AG09309 (cell line): ENCODE results near the gene CCDC38.
A peak's percentile ranks its signal among the peaks of the same experiment; 100 is the strongest.
"Not testable (repeated sequence)": the region's sequence is repeated elsewhere in the genome, so short reads cannot be mapped to it uniquely, and the experiment has no call there.

Source experiments
- DNase-seq: peaks from one replicate; pipeline ENCODE4 v3.0.0-alpha.2; 2010; ENCODE audit warnings: low read depth
- H3K4me3 ChIP-seq: 2 replicates; pipeline ENCODE4 v1.5.1; 2011; ENCODE audit warnings: mild to moderate bottlenecking, low read depth, low read length, moderate library complexity; ENCODE audit not compliant: control insufficient read depth
- CTCF ChIP-seq: IDR thresholded peaks from 2 replicates; pipeline ENCODE4 v1.5.1; 2011; ENCODE audit warnings: mild to moderate bottlenecking, low read depth, low read length, inconsistent platforms; ENCODE audit not compliant: insufficient read depth, control insufficient read depth; ENCODE audit errors: missing control alignments

Gene CCDC38

GRCh38 chr12:95851606-95852005, 90.8 kb downstream of the CCDC38 start:
- DNase-seq, result no peak
- H3K4me3 ChIP-seq, result no peak overlapping the region

GRCh38 chr12:95848575-95849388, 93.6 kb downstream of the CCDC38 start:
- DNase-seq, result no peak
- peak; percentile 34 for TF ChIP-seq CTCF
- no peak overlapping the region for H3K4me3 ChIP-seq

More at GRCh38 chr12:95851606-95852005, 90.8 kb downstream of the CCDC38 start:
- no peak for TF ChIP-seq CTCF

GRCh38 chr12:95842426-95842825, 100.0 kb downstream of the CCDC38 start:
- DNase-seq, H3K4me3 ChIP-seq: not testable (repeated sequence)

GRCh38 chr12:95838125-95838524, 104.3 kb downstream of the CCDC38 start:
- DNase-seq, result no peak
- no peak for TF ChIP-seq CTCF
- H3K4me3 ChIP-seq, result no peak overlapping the region; the same call in 1 of the 2 replicates

GRCh38 chr12:95837240-95838038, 105.0 kb downstream of the CCDC38 start:
- no peak overlapping the region; the same call in 1 of the 2 replicates for H3K4me3 ChIP-seq
- DNase-seq, result no peak
- TF ChIP-seq CTCF, result no peak

GRCh38 chr12:95836630-95837239, 105.7 kb downstream of the CCDC38 start:
- DNase-seq, result no peak

More at GRCh38 chr12:95836630-95837239, 105.7 kb downstream of the CCDC38 start:
- no peak for TF ChIP-seq CTCF
- H3K4me3 ChIP-seq, result no peak overlapping the region; the same call in 1 of the 2 replicates
